ENCODE results near the gene KAT6B.

GRCh38 chr10:75057680-75058079 is 231.3 kb downstream of the KAT6B start:
- TF ChIP-seq, protein P1, sequence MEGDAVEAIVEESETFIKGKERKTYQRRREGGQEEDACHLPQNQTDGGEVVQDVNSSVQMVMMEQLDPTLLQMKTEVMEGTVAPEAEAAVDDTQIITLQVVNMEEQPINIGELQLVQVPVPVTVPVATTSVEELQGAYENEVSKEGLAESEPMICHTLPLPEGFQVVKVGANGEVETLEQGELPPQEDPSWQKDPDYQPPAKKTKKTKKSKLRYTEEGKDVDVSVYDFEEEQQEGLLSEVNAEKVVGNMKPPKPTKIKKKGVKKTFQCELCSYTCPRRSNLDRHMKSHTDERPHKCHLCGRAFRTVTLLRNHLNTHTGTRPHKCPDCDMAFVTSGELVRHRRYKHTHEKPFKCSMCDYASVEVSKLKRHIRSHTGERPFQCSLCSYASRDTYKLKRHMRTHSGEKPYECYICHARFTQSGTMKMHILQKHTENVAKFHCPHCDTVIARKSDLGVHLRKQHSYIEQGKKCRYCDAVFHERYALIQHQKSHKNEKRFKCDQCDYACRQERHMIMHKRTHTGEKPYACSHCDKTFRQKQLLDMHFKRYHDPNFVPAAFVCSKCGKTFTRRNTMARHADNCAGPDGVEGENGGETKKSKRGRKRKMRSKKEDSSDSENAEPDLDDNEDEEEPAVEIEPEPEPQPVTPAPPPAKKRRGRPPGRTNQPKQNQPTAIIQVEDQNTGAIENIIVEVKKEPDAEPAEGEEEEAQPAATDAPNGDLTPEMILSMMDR (IDR thresholded peaks at IDR 0.05), result no peak
- TF ChIP-seq POLR2A (IDR thresholded peaks at IDR 0.05), result no peak

Data from vagina (tissue), 2 donors.